HepG2 (cell line): ENCODE measurements around the gene SSBP2. TPM values are rescaled to one million over a fixed set of nuclear protein-coding genes. Genes with fewer than 3 reads are reported as not detected.

Source experiments
- AHDC1 ChIP-seq: sonication (generic); formaldehyde crosslinking; IDR thresholded peaks from 2 replicates; pipeline ENCODE4 v1.5.1; 2020; ENCODE audit warnings: mild to moderate bottlenecking, missing genetic modification reagents, borderline replicate concordance
- ARID3A ChIP-seq: IDR thresholded peaks from 2 replicates; pipeline ENCODE4 v1.6.1; 2012; ENCODE audit warnings: low read depth, low read length, improper control_type of control experiment
- BHLHE40 ChIP-seq: IDR thresholded peaks from 2 replicates; pipeline ENCODE4 v1.6.1; 2011; ENCODE audit warnings: low read length, improper control_type of control experiment
- GATAD2A ChIP-seq: IDR thresholded peaks from 2 replicates; pipeline ENCODE4 v1.6.1; 2016
- HMG20A ChIP-seq: IDR thresholded peaks from 2 replicates; pipeline ENCODE4 v1.6.1; 2016; ENCODE audit warnings: borderline replicate concordance
- HOXA3 ChIP-seq: sonication (generic); formaldehyde crosslinking; IDR thresholded peaks from 2 replicates; pipeline ENCODE4 v1.5.0; 2020; ENCODE audit warnings: missing genetic modification reagents
- KDM4B ChIP-seq: sonication (generic); formaldehyde crosslinking; IDR thresholded peaks from 2 replicates; pipeline ENCODE4 v1.4.0; 2020; ENCODE audit warnings: missing genetic modification reagents
- MAFK ChIP-seq, 2 experiments: IDR thresholded peaks in 1 of 2; conservative IDR thresholded peaks in 1 of 2; 2 replicates each; pipeline ENCODE4 v1.6.1; 2011; ENCODE audit warnings: improper control_type of control experiment in 2 of 2, low read length in 2 of 2
- NR1H2 ChIP-seq: sonication (generic); formaldehyde crosslinking; IDR thresholded peaks from 2 replicates; pipeline ENCODE4 v1.8.1; 2022; ENCODE audit warnings: low read depth, missing genetic modification reagents, borderline replicate concordance
- NR2F1 ChIP-seq, 2 experiments: fragments of 450-650 bp in 1 of 2; formaldehyde crosslinking in 1 of 2; IDR thresholded peaks; 2 replicates each; pipeline versions ENCODE4 v1.5.0 to v1.6.1; 2016 to 2020; ENCODE audit warnings: mild to moderate bottlenecking in 1 of 2, missing compliant biosample characterization in 1 of 2, missing genetic modification reagents in 1 of 2, moderate library complexity in 1 of 2
- NR2F2 ChIP-seq: IDR thresholded peaks from 2 replicates; pipeline ENCODE4 v1.6.1; 2012; ENCODE audit warnings: low read depth, inconsistent platforms, borderline replicate concordance
- POGZ ChIP-seq: sonication (generic); formaldehyde crosslinking; IDR thresholded peaks from 2 replicates; pipeline ENCODE4 v1.4.0; 2020; ENCODE audit warnings: mild to moderate bottlenecking, missing genetic modification reagents
- SNAPC4 ChIP-seq: sonication (generic); formaldehyde crosslinking; IDR thresholded peaks from 2 replicates; pipeline ENCODE4 v1.4.0; 2020; ENCODE audit warnings: mild to moderate bottlenecking, missing genetic modification reagents
- THAP11 ChIP-seq: IDR thresholded peaks from 2 replicates; pipeline ENCODE4 v1.6.1; 2016; ENCODE audit warnings: missing biosample characterization, missing genetic modification reagents
- ZBTB21 ChIP-seq: sonication (generic); formaldehyde crosslinking; IDR thresholded peaks from 2 replicates; pipeline ENCODE4 v1.4.0; 2020; ENCODE audit warnings: missing genetic modification reagents
- ZNF484 ChIP-seq: sonication (generic); formaldehyde crosslinking; IDR thresholded peaks from 2 replicates; pipeline ENCODE4 v1.5.1; 2020; ENCODE audit warnings: mild to moderate bottlenecking, low read depth, missing genetic modification reagents, borderline replicate concordance
- ZNF563 ChIP-seq: sonication (generic); formaldehyde crosslinking; IDR thresholded peaks from 2 replicates; pipeline ENCODE4 v1.8.0; 2022; ENCODE audit warnings: mild to moderate bottlenecking, moderate library complexity, missing genetic modification reagents
- ZNF775 ChIP-seq: sonication (generic); formaldehyde crosslinking; IDR thresholded peaks from 2 replicates; pipeline ENCODE4 v1.4.0; 2020; ENCODE audit warnings: missing genetic modification reagents, mild to moderate bottlenecking, moderate library complexity, borderline replicate concordance
- polyA plus RNA-seq, 8 experiments: library from polyadenylated mRNA; depleted of rRNA in 3 of 8; stranded (reverse) in 7 of 8; unstranded in 1 of 8; fragments of >200 nt; fragmentation: Illumina TruSeq in 4 of 8; extraction: Trizol in 4 of 8; gene quantifications; 2 replicates each; pipeline versions ENCODE4 v1.2.1 to v1.2.3, GENCODE V29; 2011 to 2016; ENCODE audit warnings: low read depth in 4 of 8, missing spikeins in 1 of 8, mixed read lengths in 1 of 8; ENCODE audit not compliant: insufficient read depth in 1 of 8
- total RNA-seq, 5 experiments: library from RNA; depleted of rRNA; stranded (reverse); fragments of >200 nt; fragmentation: Illumina TruSeq; extraction: Trizol; gene quantifications; 2 replicates each; pipeline ENCODE4 v1.2.3, GENCODE V29; 2016; ENCODE audit warnings: low read depth in 1 of 5

The SSBP2 gene
- total and polyA plus RNA-seq, 2 of the 13 experiments (the other 11 are each of a cell fraction or from before 2014, with no cell fraction given) = 0.16 TPM; not detected in 1

- TF ChIP-seq SNAPC4 (CRISPR knock-in tag) (no peak), HOXA3 (CRISPR knock-in tag) (no peak), GATAD2A (CRISPR knock-in tag) (peak; percentile 89), NR2F2 (peak; percentile 49; the same call in 1 of the 2 replicates), ZNF775 (no peak), KDM4B (CRISPR knock-in tag) (no peak), AHDC1 (CRISPR knock-in tag) (peak; percentile 34; the same call in 1 of the 2 replicates), ZNF563 (no peak), POGZ (CRISPR knock-in tag) (no peak), NR2F1 (CRISPR knock-in tag; IDR thresholded peaks at IDR 0.05) (peak; percentile 71 to 73), NR1H2 (CRISPR knock-in tag) (no peak), ZBTB21 (peak; percentile 84), THAP11 (CRISPR knock-in tag) (peak; percentile 50; the same call in 1 of the 2 replicates), HMG20A (CRISPR knock-in tag) (peak; percentile 83; the same call in 1 of the 2 replicates), MAFK (conservative IDR thresholded peaks at IDR 0.05 in 1 of 2, IDR thresholded peaks at IDR 0.05 in 1 of 2; ENCODE audit: low read length in 2 of 2) (peak; percentile 60 to 67), ARID3A (peak; percentile 95), ZNF484 (CRISPR knock-in tag) (no peak), BHLHE40 (0 out of 2 replicates have a peak, but pooled peaks have one; percentile 22)
Observed at GRCh38 chr5:81422671-81423070, 328.2 kb downstream of the SSBP2 start (continued).
